Epithelial cell of proximal tubule (primary cell): ENCODE results near the gene POGK. TPM values are rescaled to one million over a fixed set of nuclear protein-coding genes. Genes with fewer than 3 reads are reported as not detected.

Experiments used
- DNase-seq: peaks from one replicate; pipeline ENCODE4 v3.0.0-alpha.2; 2011; ENCODE audit warnings: low read depth
- H3K4me3 ChIP-seq: 2 replicates; pipeline ENCODE4 v1.5.1; 2011; ENCODE audit warnings: low read depth, mild to moderate bottlenecking, low read length
- CTCF ChIP-seq: conservative IDR thresholded peaks from 2 replicates; pipeline ENCODE4 v1.5.1; 2012; ENCODE audit warnings: low read depth, mild to moderate bottlenecking, low read length
- total RNA-seq: library from RNA; depleted of rRNA; stranded (reverse); fragments of >200 nt; gene quantifications from 2 replicates; pipeline ENCODE4 v1.2.3, GENCODE V29; 2015

The POGK gene
- total RNA-seq, 1 donor from 2014 or later = 23.2 TPM

DNA sequence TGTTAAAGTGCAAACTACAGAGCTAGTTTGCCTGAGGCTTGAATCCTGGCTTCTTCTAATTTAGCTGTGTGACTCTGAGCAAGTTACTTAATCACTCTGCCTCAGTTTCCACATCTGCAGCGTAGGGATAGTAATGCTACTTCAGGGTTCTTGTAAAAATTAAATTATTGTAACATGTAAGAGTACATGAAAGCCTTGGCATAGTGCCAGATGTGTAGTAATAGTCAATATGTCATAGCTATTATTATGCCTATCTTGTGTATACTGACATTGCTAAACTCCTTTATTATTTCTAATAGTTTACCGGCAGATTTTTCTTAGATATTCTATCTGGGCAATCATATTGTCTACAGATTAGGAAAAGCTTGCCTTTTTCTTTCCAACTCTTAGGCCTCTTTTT lies 43.6 kb downstream of the POGK start:
- no peak overlapping the region for H3K4me3 ChIP-seq
- DNase-seq = no peak
- no peak for TF ChIP-seq CTCF

DNA sequence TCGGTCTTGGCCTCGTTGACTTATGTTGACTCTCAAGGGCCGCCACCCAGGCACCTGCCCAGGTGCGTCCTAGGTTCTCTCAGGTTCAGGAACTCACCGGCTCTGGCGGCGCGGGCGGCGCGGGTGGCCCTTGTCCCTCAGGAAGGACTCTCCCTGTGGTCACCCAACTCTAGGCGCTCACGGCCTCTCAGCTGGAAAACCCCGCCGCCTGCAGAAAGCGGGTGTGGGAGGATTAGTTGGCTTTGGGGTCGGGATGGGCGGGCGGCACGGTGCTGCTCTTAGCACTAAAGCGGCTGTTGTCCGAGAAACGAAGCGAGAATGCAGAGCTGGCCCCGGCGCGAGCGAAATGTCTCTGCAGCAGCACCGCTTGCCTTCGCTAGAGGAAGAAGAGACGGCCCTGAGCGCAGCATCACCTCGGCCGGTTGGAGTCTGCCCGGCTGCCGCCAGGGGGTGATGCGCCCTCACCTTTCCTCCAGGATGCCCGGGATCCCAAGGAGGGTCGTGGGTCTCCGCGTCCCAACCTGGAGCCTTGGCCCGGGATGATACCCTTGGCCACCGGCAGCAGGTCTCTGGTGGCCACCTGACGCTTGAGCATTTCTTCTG lies 44.9 kb downstream of the POGK start:
- no peak for DNase-seq
- TF ChIP-seq CTCF = peak; percentile 85
- peak overlapping the region; percentile 32 for H3K4me3 ChIP-seq

GRCh38 chr1:166884971-166885370 lies 45.7 kb downstream of the POGK start:
- no peak overlapping the region for H3K4me3 ChIP-seq
- TF ChIP-seq CTCF = no peak
- DNase-seq = no peak

GRCh38 chr1:166888373-166889111 lies 49.3 kb downstream of the POGK start:
- TF ChIP-seq CTCF = no peak
- DNase-seq = no peak
- no peak overlapping the region for H3K4me3 ChIP-seq

DNA sequence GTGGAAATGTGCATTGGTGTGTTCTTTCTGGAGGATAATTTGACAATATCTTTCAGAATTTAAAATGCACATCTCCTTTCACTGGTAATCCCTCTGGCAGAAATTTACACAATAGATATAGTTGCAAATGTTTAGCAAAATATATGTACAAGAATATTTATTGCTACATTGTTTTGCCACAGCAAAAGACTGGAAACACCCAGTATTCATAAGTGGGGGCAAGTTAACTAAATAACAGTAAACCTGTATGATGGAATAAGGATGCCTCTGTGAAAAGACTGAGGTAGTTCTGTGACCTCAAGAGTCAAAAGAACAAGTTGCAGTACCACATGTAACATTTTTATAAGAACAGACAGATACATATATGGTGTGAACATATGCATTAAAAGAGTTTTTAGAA lies 50.5 kb downstream of the POGK start:
- TF ChIP-seq CTCF = no peak
- no peak overlapping the region for H3K4me3 ChIP-seq
- no peak for DNase-seq

GRCh38 chr1:166895766-166896165 lies 56.5 kb downstream of the POGK start:
- no peak overlapping the region for H3K4me3 ChIP-seq
- TF ChIP-seq CTCF = no peak

GRCh38 chr1:166899769-166900168 lies 60.5 kb downstream of the POGK start:
- H3K4me3 ChIP-seq = no peak overlapping the region
- DNase-seq = no peak
- TF ChIP-seq CTCF = no peak

More at GRCh38 chr1:166895766-166896165, 56.5 kb downstream of the POGK start:
- DNase-seq = no peak
